Skeletal muscle satellite cell (primary cell): ENCODE results near the gene CCNO.

Source experiments
- H3K27me3 ChIP-seq: 2 replicates; pipeline ENCODE4 v1.7.0; 2013; ENCODE audit warnings: low read length; ENCODE audit not compliant: control insufficient read depth, insufficient read depth
- H3K36me3 ChIP-seq: 2 replicates; pipeline ENCODE4 v1.7.0; 2013; ENCODE audit warnings: mild to moderate bottlenecking, control low read depth, low read length; ENCODE audit not compliant: insufficient read depth
- H3K4me1 ChIP-seq: 2 replicates; pipeline ENCODE4 v1.7.0; 2013; ENCODE audit warnings: low read length; ENCODE audit not compliant: control insufficient read depth, insufficient read depth
- H3K4me2 ChIP-seq: 2 replicates; pipeline ENCODE4 v1.7.0; 2013; ENCODE audit warnings: mild to moderate bottlenecking, low read length
- H3K4me3 ChIP-seq: 2 replicates; pipeline ENCODE4 v1.7.0; 2013; ENCODE audit warnings: low read length
- H3K9ac ChIP-seq: 2 replicates; pipeline ENCODE4 v1.7.0; 2013; ENCODE audit warnings: mild to moderate bottlenecking, low read depth, low read length, moderate library complexity
- H3K9me3 ChIP-seq: replicated peaks from 2 replicates; pipeline ENCODE4 v1.7.0; 2013; ENCODE audit warnings: mild to moderate bottlenecking, control low read depth, low read length

The CCNO gene

DNA sequence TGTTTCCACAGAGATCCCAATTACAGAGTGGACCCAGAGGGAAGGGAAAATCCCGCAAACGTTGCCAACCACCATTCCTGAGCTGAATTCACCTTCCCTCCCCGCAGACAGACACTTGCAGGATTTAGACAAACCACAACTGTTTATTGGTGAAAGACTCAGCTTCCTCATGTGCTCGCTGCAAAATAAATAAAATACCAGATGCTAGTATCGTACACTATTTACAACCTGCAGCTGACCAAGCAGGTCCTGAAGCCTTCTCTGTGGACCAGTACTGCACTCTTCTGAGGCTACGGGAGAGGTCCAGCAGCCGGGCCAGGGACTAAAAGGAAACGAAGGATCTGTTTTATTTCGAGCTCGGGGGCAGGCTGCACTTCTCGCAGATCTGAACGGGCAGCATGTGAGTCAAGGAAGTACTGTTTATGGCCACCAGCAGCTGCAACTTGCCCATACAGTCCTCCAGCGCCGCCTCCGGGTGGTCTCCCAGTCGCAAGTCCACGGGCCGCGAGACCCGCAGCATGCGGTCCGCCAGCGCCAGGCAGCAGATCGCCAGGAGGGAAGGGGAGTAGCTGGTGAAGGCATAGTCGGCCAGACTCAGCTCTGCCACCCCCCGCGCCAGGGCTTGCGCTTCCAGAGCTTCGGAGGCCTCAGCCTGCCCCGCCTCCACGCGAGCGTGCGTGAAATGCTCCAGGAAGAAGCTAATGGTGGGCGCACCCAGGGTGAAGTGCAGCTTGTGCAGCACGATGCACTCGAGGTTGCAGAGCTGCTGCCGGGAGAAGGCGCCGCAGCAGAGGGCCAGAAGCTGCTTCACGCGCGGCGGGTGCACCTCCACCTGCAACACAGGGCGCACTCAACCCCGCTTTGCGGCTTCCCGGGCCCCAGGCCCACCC, 2.1 kb downstream of the CCNO start:
- Histone ChIP-seq H3K4me2 (peak overlapping the region; percentile 91), H3K27me3 (peaks cover 68% of the 10 kb centered on the region), H3K36me3 (no peaks in the 10 kb centered on the region), H3K4me3 (peak overlapping the region; percentile 61), H3K9me3 (no peaks in the 10 kb centered on the region), H3K4me1 (peaks cover 36% of the 10 kb centered on the region), H3K9ac (no peak overlapping the region)

DNA sequence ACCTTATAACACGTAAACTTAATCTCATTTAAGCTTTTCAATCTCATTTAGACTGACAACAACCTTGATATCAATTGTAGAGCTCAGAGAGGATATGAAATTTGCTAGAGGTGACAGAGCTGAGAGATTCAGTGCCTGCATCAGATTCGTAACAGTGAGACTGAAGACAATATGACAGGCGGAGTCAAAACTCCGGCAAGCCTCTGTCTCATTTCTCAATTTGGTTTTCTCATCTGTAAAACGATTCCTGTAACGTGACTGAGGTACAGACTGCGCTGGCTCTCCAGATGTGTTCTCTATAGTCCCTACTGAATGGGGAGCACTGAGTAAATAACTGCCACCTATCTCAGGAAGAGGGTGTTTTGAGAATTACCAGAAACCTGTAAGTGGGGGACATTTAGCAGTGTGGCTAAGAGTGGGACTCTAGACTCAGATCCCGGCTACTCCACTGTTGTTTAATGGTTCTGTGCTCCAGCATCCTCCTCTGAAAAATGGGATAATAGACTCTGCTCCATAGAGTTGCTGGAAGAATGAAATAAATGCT, 3.2 kb downstream of the CCNO start:
- no peak overlapping the region for H3K9ac ChIP-seq
- no peak overlapping the region for H3K4me2 ChIP-seq
- no peaks in the 10 kb centered on the region for H3K36me3 ChIP-seq
- peaks cover 36% of the 10 kb centered on the region for H3K4me1 ChIP-seq
- no peak overlapping the region for H3K4me3 ChIP-seq
- no peaks in the 10 kb centered on the region for H3K9me3 ChIP-seq
- peaks cover 79% of the 10 kb centered on the region for H3K27me3 ChIP-seq

DNA sequence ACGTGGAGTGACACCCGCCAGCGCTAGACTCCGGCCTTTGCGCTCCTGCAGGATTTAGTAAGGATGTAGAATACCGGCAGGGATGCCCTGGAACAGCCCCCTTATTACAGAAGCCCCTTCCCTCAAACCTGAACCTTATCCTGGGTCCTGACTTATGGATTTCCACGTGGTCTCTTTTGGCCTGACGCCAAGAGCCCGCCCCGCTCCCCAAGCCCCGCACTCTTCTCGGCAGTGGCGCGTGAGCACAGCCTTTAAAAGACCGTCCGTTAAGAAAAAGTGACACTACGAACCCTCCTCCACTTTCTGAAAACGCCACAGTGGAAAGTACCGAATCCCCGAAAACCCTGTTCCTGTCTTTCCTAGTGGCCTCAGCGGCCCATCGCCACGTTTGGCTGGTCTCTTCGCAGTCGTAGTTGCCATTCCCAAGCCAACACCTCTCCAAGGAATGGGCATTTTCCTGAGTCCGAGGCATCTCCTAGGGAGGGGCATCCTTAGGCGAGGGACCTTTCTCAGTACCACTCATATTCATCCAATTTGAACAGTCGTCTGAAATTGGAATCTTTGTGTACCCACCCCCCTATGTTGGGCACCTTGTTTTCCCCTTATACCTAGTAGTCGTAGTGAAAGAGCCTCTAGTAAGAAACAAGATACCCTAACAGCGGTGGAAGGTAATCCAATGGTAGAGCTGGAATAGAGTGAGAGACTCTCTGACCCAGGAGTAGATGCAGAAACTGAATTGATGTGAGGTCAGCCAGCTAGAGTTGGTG, 5.6 kb downstream of the CCNO start:
- H3K4me2 ChIP-seq = peak overlapping the region; percentile 93
- H3K9ac ChIP-seq = no peak overlapping the region
- no peaks in the 10 kb centered on the region for H3K36me3 ChIP-seq
- H3K4me3 ChIP-seq = peak overlapping the region; percentile 68
- H3K27me3 ChIP-seq = peaks cover 92% of the 10 kb centered on the region
- no peaks in the 10 kb centered on the region for H3K9me3 ChIP-seq
- peaks cover 27% of the 10 kb centered on the region for H3K4me1 ChIP-seq

DNA sequence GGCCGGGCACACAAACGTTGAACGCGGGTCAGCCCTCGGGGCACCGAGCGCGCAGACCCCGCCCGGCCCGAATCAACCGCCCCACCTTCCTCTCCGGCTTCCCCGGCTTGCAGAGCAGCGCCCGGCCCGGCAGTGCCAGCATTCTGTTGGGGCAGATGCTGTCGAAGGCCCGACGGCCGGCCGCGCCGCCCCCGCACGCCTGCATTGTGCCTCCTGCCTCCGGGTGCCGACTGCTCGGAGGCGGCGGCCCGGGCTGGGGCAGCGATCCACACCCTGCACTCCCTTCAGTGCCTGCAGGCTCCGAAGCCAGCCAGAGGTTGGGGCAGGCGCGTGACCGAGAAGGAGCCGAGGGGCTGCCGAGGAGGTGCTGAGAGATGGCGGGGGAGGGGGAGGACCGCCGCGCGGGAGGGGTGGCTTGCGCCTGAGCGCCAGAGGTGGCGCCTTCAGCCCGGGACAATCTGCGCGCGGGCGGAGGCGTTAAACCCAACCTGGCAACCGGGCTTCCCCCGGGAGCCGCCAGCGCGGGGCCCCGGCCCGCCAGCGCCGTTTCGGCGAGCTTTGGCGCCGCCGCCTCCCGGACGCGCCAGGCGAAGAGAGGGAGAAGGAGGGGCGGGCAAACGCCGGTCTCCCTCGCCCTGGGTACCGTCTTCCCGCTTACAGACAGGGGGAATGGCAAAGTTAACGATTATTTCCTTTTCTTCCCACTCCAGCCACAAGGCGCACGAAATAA, 6.3 kb downstream of the CCNO start, which contains the start of gene MCIDAS:
Gene MCIDAS, minus strand, starts transcription at position 382 of the 730 bp plus-strand sequence. Its CDS starts 177 bp downstream, at position 205.
- no peak within 1 kb of the TSS for H3K9ac ChIP-seq
- H3K4me3 ChIP-seq = peak within 1 kb of the TSS; percentile 68

DNA sequence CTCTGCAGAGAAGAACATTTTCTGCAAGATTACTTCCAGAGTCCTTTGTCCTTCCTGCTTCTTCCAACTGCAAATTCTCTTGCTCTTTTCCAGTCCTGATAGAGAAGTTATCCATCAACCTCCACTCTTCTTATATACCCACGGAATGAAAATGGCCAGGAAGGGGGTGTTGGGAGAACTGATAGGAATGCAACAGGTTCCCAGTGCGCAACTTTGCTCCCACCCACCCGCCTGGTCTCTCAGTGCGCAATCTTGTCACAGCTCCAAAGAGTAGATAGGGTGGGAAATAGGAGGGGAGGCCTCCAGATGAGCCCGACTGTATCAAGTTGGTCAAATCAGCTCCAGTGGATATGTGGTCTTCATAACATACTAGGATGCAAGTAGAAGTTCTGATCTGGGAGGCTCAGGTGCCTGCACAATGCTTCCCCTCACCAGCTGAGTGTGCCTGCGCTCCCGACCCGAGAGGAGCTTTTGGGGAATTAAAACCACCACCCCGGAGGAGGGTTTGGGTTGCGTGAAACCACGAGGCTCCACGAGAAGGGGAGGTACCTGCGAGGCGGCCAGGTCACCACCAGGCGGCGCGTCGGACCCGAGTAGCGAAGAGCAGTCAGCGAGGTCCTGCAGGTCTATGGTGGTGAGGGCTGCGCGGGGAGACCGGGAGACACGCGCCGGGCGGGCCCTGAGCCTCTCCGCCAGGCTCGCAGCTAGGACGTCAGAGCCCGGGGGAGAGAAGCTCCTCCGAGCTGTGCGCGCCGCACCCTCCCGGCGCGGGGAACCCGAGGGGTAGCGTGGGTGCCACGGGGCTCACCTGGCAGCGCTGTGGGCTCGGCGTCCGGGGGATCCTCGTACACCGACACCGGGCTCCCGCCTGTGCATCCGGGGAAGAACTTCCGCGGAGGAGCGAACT, 7.1 kb downstream of the CCNO start:
- Histone ChIP-seq H3K36me3 (no peaks in the 10 kb centered on the region), H3K4me3 (peak overlapping the region; percentile 68), H3K27me3 (peaks cover 91% of the 10 kb centered on the region), H3K9ac (no peak overlapping the region), H3K9me3 (no peaks in the 10 kb centered on the region), H3K4me2 (peak overlapping the region; percentile 93), H3K4me1 (peaks cover 13% of the 10 kb centered on the region)

More for the DNA sequence above, 6.3 kb downstream of the CCNO start, which contains the start of gene MCIDAS:
- H3K4me1 ChIP-seq = peaks cover 20% of the 10 kb centered on the region
- H3K9me3 ChIP-seq = no peaks in the 10 kb centered on the region
- no peaks in the 10 kb centered on the region for H3K36me3 ChIP-seq
- peaks cover 93% of the 10 kb centered on the region for H3K27me3 ChIP-seq
- H3K4me2 ChIP-seq = peak within 1 kb of the TSS; percentile 93

DNA sequence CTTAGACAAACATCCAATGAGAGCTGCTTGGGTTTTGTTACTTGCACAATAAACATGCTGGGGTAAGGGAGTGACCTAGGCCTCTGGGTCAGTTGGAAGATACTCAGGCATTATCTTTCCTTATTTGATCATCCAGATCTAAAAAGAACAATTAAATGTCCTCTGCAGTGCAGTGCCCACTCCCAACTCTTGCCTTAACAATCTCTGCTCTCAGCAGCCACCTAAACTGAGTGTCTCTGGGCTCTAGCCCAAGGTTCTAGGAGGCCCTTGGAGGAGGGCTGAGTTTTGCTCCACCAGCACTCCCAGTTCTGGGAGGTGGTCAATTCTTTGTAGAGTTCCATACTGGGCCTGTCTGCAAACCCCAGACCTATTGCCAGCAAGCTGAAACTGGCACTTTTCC, 8.1 kb downstream of the CCNO start:
- Histone ChIP-seq H3K36me3 (no peaks in the 10 kb centered on the region), H3K9me3 (no peaks in the 10 kb centered on the region), H3K4me1 (peaks cover 13% of the 10 kb centered on the region), H3K9ac (no peak overlapping the region), H3K4me3 (no peak overlapping the region), H3K27me3 (peaks cover 90% of the 10 kb centered on the region), H3K4me2 (no peak overlapping the region)

DNA sequence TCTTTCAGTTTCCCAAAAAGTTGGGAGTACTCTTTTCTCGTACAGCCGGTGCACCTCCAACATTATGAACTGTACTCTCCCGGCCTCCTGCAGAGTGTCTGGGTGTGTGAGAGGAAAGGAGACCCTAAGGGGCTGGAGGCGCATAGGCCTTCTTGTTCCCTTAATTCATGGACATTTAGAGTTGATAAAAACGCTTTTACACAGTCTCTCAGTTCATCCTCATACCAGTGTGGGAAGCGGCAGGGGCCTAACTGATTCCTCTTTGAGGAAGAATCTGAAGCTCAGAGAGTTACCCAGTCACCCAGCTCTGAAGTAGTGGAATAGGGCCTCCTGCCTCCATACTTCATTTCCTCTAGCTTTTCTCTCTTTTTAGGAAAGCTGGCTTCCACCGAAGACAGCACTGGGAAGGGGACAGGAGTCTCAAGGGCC, 9.6 kb downstream of the CCNO start:
- Histone ChIP-seq H3K9me3 (no peaks in the 10 kb centered on the region), H3K36me3 (no peaks in the 10 kb centered on the region), H3K4me1 (peaks cover 13% of the 10 kb centered on the region)

DNA sequence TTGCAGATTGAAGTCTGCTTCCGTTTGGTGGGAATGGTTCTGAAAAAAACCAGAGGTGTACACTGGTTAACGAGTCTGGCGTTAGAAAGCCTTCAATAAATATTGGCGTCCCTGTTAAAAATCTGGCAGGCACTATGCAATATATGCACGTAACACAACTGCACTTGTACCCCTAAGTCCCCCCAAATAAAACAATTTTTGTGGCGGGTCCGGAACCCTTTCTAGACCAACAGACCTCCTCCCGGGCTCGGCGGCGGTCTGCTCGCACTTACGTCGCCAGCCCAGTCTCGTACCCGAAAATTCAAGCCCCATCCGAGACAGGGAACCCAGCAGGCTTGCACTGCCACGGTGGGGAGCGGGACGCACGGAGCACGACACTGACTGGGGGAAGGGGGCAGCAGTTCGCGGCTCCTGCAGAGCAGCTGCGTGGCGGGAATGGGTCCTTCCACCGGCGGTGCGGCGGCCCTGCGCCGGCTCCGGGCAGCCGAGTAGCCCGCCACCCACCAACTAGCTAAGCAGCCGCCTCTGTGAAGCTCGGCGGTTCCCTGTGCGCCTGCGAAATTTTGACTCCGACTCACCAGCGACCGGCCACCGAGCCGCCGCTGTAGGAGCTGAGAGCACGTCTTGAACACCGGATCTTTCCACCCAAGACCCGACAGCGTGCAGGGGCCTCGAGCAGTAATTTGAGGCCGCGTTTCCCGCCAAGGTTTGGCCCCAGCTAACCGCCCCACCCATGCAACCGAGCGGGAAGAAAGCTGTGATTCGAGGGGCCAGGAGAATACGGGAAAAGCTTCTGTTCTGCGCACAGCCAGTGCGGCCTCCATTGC, 10.2 kb downstream of the CCNO start:
- Histone ChIP-seq H3K4me2 (no peak overlapping the region), H3K4me1 (peaks cover 13% of the 10 kb centered on the region), H3K4me3 (no peak overlapping the region), H3K9ac (no peak overlapping the region), H3K36me3 (no peaks in the 10 kb centered on the region), H3K9me3 (no peaks in the 10 kb centered on the region), H3K27me3 (peaks cover 79% of the 10 kb centered on the region)

More for the DNA sequence above, 9.6 kb downstream of the CCNO start:
- Histone ChIP-seq H3K4me3 (no peak overlapping the region), H3K27me3 (peaks cover 85% of the 10 kb centered on the region), H3K4me2 (no peak overlapping the region), H3K9ac (no peak overlapping the region)

DNA sequence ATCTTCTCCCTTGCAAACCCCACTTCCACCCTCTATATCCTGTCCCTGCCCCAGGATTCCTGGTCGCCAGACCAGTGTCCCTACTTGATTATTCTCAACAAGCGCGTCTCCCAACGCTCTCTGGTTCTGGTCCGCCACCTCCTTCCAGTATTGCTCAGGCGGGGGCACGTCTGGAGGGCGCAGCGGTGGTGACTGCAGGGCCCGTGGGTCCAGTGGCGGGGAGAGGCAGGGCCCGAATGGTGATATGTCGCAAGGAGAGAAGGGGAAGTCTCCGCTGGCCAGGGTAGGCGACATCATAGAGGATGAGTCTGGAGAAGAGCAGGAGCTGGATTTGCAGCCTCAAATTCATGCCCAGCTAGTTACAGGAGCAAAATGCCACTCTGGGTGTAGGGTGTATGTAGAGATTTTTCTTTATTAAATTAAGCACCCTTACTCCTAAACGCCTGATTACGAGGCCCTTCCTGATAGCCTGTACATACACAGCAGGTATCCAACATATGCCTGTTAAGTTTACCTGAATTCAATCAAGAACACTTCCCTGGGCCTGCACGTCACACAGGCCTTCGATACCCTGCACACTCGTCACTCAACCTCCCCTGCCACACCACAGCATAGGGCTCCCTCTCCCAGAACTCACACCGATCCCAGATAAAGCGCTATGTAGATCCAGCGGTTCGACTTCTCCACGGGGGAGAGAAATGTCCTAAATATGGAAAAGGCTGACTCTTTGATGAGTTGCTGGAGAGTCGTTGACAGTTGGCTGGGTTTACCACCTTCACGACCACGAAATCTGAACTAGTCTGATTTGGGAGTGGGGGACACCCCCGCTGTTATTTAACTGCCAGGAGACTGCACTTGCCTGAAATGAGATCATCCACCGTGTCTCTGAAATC, 11.1 kb downstream of the CCNO start:
- no peak overlapping the region for H3K4me3 ChIP-seq
- no peak overlapping the region for H3K9ac ChIP-seq
- H3K27me3 ChIP-seq = peaks cover 70% of the 10 kb centered on the region
- H3K36me3 ChIP-seq = no peaks in the 10 kb centered on the region
- no peak overlapping the region for H3K4me2 ChIP-seq
- H3K9me3 ChIP-seq = no peaks in the 10 kb centered on the region
- peaks cover 9% of the 10 kb centered on the region for H3K4me1 ChIP-seq
